ENCODE data around the gene MST1R.

The MST1R gene

DNA sequence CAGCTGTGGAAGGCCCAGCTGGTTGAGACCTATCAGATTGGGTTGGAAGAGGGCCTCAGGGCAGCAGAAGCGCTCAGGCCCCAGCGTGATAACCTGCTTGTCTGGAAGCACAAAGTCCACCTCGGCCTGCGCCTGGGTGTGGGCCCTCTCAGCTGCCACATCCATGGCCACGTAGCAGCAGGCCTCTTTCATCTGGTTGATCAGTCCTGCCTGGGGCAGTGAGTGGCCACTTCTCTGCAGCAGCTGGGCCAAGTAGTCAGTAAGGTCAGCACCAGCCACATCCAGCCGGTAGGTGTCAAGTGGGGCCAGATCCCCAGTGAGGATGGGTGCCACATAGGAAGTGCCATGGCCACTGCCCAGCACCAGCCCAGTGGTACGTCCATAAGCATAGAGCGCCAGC, 30.1 kb downstream of the MST1R start:
- DNase-seq, result no peak

DNA sequence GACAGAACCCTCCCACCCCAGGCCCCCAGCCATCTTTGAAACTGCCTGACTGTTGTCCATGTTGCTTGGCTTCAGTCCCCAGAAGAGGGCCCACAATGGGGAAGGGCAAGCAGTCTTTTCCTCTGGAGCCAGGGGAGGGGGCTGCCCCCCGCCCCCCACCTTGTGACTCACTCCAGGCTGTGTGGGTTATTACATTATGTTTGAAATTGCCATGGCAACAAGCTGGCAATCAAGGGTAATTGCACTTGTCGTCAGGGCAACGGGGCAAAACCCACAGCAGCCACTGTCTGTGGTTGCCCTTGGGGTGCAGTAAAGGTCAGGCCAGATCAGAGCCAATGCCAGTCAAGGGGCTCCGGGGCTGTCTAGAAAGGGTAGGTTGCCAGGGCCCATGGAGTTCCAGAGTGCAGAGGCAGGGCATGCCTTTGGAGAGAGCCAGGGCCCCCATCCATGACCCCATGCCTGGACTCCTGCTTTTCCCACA, 30.8 kb downstream of the MST1R start:
- no peak for DNase-seq

DNA sequence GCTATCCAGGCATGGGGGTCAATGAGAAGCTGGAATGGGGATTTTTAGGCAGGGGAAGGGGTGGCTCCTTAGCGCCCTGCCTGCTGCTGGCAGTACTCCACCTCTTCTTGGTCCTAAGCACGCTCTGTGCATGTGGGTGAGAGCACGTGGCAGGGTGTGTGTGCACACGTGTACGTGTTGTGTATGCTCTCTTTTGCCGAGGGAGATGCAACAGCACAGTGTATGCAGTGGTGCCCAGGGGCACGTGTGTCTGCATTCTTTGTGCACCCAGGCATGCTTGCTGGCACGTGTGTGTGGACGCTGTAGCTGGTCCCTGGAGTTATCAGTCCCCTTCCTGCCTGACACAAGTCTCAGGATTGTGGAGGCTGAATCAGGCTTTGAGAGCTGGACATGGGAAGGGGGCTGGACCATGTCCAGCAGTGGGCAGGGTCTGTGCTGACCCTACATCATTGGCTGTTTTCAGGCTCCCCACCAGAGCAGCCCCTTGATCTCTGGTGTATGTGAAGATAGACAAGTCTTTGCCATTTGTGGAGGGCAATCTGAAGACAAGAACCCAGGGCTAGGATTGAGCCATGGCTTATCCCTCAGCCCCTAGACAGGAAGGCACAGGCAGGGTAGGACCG, 32.0 kb downstream of the MST1R start:
- no peak for DNase-seq

DNA sequence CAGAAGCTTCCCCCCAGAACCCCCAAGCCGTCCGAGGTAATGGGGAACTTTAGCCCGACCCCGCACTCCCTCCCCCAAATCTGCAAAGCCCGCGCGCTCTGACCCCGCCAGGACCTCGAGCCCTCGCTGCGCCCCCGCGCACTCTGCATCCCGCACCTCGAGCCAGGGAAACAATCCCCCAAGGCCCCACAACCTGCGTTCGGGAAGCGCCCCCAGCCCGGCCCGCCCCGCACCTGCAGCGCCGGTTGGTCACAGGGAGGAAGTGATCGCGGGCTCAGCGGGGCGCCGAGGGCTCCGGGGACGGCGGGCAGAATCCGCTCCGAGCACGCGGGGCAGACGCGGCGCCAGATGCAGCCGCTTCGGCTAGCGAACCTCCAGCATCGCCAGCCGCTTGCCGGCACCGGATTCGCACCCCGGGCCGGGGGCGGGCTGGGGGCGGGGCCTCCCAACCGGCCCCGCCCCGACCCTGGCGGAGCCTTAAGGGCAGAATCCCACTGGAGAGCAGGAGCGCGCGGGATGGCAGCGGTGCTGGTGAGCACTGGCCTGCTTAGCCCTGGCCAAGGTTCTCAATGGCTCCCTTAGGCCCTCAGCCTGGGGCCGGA, 34.0 kb downstream of the MST1R start, which contains the start of gene CAMKV:
Gene CAMKV (minus strand): TSS at position 382 of the 602 bp plus-strand sequence. CDS start 7,518 bp downstream, outside the sequence.
- DNase-seq, result no peak

DNA sequence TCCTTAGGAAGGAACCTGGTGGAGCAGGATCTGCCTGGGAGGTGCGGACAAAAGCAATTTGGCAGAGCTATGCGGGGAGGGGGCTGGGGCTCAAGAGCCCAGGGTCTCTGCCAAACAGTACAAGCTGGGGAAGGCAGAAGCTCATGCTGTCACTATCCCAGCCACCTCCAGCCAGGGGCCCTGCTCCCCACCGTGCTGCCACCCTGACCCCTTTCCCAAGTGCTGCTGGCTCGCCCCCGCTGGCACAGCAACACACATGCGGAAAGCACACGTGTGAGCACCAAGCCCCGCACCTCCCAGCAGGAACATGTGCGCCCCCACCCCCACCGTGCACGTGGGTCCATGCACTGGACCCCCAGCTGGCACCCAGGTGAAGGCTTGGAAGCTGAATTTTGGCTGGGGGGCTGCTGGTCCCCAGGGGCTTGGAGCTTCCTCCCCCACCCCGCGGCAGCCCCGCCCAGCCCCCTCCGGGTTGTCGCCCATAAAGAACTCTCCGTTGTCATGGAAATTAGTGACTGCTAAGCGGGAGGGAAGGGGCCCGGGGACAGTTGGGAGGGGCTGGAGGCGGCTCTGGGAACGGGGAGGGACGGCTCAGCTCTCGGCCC, 34.7 kb downstream of the MST1R start:
- DNase-seq, result no peak

DNA sequence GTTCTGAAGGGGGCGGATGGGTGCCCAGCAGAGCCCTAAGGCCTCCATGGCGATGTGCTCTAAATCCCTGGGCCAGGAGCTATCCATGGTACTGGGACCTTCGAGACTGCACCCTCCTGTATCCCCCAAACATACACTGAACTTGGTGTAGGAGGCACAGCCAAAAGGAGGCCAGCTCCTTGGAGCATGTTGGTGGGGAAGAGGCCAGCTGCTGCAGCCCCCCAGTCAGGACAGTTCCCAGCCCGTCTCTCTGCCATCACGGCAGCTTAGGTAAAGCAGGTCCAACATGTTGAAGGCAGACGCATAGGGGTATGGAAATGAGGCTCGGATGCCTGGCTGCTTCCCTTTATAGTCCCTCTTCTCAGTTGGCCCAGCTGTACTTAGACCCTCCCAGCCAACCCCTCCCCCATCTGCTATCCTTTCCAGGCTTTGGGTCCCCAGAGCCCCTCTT, 35.8 kb downstream of the MST1R start:
- no peak for DNase-seq

DNA sequence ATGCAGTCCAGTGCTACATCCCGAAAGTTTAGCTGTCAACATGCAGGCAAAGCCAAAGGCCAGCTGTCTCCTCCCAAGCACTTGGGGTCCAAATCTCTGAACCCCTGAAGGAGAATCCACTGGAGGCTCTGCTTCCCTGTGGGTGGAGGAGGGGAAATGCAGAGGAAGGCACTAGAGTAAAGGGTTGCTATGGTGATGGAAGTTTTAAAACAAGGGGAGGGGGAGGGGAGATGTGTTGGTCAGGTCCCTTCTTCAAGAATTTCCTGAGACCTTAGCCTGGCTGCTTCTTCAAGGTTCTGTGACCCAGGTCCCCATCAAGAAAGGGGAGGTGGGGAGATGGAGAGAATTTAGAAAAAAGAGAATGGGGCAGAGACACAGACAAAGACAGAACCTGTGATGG, 36.3 kb downstream of the MST1R start:
- DNase-seq, result no peak

DNA sequence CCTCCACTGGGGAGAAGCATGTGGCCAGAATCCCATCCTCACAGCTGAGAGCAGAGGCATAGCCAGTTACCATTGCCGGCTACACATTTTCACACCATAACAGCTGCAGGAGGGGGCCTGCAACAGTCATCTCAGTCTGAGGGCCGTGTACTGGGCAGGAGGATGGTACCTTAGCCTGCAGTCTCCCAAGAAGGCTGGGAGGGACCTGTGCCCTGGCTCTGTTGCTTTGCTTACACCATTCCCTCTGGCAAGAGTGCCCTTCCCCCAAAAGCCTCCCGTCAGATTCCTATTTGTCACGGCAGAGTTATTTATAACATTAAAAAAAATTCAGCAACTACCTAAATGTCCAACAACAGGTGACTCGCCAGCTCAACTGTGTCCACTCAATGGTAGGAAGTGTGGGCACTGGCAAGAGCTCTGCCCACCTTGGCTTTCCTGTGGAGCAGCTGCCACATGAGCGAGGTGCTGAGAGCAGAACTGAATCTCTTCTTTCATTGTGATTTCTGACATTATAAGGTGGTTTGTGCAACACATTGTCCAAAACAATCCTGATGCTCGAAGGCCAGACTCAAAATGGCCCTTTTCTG, 38.4 kb downstream of the MST1R start:
- DNase-seq, result no peak

DNA sequence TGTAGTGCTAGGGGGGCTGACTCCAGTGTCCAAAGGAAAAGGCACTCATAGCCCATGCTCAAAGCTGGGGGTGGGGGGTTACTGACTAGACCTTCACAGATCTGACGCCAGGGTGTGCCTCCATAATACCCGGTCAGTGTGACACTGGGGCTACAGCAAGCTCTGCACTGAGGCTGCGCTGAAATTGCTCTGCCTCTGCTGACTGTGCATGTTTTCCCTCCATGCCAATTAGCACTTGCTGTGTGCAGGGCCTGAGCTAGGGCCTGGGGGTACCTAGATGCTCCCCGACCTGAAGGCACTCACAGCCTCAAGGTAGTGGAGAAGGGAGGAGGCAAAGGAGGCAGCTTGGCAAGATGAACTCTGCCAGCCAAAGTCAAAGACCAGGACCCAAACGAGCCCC, 39.2 kb downstream of the MST1R start:
- no peak for DNase-seq

DNA sequence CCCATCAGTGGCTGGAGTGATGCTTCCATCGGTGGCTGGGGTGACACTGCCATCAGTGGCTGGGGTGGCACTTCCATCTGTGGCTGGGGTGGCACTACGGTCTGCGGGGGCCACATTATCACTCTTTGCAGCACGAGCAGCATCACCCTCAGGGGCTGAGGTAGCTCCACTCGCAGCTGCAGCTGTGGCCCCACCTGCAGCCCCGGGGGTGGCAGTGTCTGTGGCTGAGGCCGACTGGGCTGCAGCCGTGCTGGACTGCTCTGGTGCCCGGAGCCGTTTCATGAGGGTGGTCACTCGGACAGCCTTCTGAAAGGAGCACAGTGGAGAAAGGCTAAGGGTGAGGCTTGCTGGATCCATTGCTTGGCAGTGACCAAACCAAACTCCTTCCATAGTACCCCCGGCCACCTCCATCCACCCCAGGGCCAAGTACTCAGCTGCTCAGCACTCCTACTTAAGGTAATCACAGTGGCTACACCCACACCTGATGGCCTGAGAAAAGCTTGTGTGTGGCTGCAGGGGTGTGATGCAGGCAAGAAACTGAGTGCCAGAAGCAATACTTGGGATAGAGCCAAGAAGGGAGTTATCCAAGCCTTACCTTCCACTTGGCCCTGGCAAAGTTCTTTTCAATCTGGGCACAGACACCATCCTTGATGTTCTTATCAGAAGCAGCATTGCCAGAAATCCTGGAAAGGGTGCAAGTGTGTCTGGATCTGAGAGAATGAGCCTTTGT, 43.9 kb downstream of the MST1R start:
- no peak for DNase-seq

DNA sequence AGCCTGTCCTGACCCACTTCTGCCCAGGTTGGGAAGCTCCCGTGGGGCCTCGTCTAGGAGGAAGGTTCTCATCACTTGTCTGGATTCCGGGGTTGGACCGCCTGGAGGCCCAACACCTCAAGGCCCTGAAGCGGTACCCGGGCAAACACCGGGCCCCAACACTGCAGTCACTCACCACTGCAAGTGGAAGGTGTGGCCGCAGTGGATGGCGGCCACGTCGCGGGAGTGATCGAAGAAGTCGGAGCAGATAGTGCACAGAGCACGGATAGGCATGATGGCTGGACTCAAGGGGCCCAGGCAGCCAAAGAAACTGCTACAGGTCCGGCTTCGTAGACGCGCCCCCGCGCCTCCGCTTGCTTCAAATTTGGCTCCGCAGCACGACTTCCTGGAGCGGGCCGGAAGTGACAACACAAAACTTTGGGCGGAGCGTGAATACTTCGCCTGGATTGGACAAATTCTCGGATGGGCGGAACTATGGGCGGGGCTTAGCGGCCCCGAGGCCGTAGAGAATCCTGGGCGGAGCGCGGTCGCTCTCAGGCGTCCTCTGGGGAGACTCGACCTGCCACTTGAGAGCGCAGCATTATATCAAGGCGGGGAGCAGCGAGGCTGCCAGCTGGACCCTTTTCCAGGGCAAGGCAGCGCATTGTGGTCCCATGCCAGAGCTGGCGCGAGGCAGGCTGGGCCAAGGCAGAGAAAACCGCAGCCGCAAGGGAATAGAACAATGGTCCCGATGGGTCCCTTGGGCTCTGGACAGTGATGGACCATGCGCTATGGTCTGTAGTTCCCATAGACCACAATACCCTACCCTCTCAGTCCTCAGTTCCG, 47.3 kb downstream of the MST1R start, which contains the start of gene TRAIP:
Gene TRAIP (minus strand): TSS at position 384 of the 825 bp plus-strand sequence. CDS start 111 bp downstream, at position 273.
- peak; percentile 94 for DNase-seq

DNA sequence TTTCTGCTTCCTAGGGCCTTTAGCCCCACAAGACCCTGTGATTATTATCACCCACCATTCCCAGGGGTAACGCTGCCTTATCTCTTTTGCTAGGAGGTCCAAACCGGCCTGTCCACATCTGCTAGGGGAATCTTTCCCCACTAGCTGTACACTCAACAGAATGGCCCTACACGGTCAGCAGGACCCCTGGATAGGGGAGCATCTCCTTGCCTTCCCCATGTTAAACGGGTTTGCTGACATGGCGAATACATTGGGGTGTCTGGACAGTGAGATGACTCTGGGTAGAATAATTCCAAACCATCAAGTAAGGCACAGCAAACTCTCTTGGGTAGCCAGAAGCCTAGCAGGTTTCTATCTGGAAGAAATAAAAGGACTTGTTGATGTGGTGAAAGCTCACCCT, 48.0 kb downstream of the MST1R start:
- no peak for DNase-seq

DNA sequence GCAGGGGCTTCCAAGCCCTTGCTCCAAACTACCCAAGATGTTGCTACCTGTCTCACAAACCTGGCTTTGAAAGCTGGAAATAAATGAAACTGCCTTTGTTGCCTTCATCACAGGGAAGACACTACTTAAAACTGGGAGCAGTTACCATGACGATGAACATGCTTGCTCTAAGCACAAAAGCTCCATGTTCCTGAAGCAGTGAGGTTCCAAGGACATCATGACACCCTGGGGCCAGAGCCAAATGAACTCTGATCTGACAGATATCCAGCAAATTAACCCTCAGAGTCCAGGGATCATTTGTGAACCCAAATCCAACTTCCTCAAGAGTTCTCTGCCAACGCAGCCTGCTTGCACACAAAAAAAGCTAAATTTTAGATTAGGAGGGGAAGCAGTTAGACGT, 58.0 kb downstream of the MST1R start:
- no peak for DNase-seq

DNA sequence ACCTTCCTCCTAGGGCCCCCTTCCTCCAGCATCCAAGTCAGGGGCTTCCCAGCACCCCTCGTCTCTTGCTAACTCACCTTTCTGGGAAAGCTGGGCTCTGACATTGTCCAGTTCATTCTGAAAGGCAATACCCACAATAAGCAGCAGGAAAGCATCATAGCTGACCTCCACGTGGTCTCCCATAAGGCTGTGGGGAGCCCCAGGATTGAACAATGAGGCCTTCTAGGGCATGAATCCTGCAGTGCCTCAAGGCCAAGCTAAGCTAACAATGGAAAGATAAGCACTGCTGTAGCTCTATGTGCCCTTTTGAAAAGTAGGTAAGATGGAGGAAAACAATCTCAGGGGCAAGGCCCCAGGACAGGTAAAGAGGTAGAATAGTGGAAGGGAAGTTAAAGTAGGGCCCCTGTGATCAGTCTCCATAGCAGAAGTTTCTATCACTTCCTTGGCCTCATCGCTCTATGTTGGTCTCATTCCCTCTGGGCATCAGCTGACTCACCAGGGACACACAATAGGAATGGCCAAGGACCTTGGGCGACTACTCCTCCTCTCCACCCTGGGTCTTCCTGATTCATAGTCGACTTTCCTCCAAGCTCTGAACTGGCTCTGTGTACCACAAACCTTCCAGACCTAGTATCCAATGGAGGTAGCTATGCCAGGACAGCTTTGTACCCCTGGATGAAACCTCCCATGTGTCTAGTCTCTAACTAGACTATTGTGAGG, 59.0 kb downstream of the MST1R start:
- no peak for DNase-seq

DNA sequence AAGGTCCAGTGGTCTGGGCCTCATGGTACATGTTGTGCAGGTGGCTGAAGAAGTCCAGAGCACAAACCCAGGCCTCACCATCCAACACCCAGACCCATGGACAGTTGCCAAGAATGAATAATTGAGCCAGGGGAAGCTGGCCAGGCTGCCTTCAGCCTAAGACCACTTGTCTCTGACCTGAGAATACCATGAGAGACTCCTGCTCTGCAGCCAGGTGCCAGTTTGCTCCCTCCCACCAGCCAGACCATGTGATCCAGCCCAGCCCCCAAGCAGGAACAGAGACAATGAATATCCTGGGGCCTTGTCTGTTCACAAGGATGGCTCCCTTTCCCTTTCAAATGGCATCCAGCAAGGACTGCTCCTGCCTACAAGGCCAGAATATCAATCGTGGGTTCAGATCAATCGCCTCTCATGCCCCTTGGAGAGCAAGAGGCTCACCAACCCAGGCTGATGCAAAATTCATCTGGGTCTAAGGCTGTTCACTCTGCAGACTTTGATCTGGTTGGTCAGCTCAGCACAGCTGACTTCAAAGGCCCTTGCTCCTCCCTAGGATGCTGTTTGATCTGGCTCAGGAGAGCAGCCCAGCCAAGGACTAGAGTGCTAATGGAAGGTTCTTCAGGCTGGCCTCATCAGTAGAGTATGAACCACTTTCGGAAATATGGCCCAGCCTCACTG, 60.7 kb downstream of the MST1R start:
- DNase-seq, result no peak

DNA sequence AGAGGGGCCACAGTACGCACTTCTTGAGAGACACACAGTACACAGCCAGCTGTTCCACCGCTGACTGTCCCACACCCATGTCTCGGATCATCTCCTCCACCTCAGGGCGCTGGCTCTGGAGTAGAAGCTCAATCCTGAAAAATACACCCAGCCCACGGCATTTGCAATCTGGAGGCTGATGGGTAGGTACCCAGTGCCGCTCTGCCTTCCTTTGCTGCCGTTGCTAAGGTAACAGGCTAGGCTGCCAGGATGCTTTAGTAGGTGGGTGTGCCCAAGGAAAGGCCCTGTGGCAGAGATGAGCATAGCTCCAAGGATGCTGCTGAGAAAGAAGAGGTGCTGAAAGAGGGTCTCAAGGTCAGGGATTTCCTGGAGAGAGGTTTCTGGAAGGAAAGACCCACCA, 61.9 kb downstream of the MST1R start:
- no peak for DNase-seq

DNA sequence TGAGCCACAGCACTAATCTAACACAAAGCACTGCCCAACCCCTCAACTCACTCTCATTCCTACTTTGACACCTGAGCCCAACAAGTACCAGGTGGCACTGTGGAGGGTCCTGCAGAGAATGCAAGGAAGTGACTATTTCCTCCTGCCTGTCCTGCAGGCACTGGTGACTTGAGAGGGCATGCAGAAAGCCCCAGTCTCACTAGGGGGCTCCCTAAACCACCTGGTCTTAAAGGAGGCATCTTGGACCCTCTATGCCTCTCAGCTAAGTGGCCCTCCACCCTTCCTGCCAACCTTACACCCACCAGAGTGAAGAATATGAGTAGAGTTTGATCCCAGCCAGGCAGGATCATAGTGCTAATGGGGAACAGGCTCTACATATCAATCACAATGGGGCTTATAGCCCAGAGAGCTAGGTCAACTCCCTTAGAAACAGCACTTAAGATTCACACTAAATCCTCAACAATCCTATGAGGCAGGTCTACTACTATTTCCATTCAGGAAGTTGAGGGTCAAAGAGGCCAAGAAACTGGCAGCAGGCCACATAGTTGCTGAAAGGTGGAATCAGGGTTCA, 62.5 kb downstream of the MST1R start:
- no peak for DNase-seq

DNA sequence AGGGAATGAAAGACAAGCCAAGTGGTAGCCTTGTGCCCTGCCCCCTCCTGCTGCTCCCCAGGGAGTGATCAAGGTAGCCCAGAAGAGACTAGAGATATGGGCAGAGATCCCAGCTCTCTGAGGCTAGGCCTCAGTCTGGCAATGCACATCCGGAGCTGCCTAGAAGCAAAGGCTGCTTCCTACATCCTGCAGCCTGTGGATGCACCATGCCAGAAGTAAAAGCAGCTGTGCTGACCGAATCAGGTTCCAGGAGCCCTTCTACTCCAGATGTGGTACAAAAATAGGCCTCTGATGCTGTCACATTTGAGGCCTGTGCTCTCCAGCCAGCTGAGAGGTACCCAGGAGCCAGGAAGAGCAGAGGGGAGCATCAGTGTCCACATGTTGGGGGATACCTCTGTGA, 63.3 kb downstream of the MST1R start:
- no peak for DNase-seq

DNA sequence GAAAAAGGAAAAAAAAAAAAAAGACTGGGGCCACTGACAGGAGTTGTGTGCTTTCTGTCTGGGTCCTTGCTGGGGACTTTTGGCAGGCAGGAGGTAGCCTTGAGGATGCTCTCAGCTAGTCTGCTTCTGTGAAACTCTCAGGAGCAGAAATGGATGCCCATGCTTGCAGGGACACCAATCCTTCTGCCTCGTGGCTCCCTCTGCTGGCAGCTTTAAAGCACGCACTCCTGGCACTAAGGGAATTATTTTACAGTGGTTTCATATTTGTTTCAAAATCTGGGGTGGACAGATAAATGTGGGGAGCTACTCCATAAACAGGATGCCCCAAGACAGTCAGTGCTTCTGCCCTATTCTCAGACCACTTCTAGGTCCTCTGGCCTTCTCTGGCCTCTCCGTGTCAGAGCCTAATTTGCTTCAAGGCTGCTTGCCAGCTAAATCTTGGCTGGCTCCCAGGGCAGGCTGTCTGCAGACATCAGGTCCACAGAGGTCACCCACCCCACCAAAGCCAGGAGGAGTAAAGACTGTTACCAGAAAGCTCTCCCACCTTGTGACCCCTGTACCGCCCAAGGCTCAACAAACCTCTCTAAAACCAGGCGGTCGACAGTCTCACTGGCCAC, 64.4 kb downstream of the MST1R start:
- DNase-seq, result peak; percentile 82

Measured in activated gamma-delta T cell treated with Interleukin-2 at 50 U/mL for 16 hours (primary cell).